Stimulated activated CD4-positive, alpha-beta T cell treated with anti-CD3 and anti-CD28 coated beads, TNF-alpha, amount 100 ng/mL, for 4 hours (primary cell): ENCODE measurements around the gene SSR1.
"Not testable (repeated sequence)": the region's sequence is repeated elsewhere in the genome, so short reads cannot be mapped to it uniquely, and the experiment has no call there.

Experiments used
- DNase-seq, 3 experiments: peaks; one replicate each; pipeline ENCODE4 v3.0.0-alpha.2; 2020; ENCODE audit warnings: low read depth in 3 of 3

The SSR1 gene

GRCh38 chr6:7317538-7317937 is 4.5 kb upstream of the SSR1 start:
- no peak for DNase-seq

GRCh38 chr6:7316658-7317533 is 3.9 kb upstream of the SSR1 start:
- DNase-seq = no peak

GRCh38 chr6:7315948-7316365 is 3.0 kb upstream of the SSR1 start:
- no peak for DNase-seq

GRCh38 chr6:7315087-7315947 is 2.3 kb upstream of the SSR1 start:
- not testable (repeated sequence) for DNase-seq

GRCh38 chr6:7314414-7314813 is 1.4 kb upstream of the SSR1 start:
- no peak for DNase-seq

GRCh38 chr6:7313505-7314165 is 636 bp upstream of the SSR1 start:
- DNase-seq = no peak

GRCh38 chr6:7311917-7312615 is 933 bp downstream of the SSR1 start:
- DNase-seq = no peak

GRCh38 chr6:7311176-7311575 is 1.8 kb downstream of the SSR1 start:
- no peak for DNase-seq

GRCh38 chr6:7309050-7309449 is 3.9 kb downstream of the SSR1 start:
- no peak for DNase-seq

- DNase-seq = no peak
Observed at GRCh38 chr6:7307533-7307932, 5.5 kb downstream of the SSR1 start.

GRCh38 chr6:7304821-7305220 is 8.2 kb downstream of the SSR1 start:
- no peak for DNase-seq

- DNase-seq = no peak
Observed at GRCh38 chr6:7301702-7302101, 11.3 kb downstream of the SSR1 start.

GRCh38 chr6:7300926-7301325 is 12.1 kb downstream of the SSR1 start:
- no peak for DNase-seq

- DNase-seq = no peak
Observed at GRCh38 chr6:7298113-7298512, 14.9 kb downstream of the SSR1 start.

GRCh38 chr6:7296602-7297001 is 16.4 kb downstream of the SSR1 start:
- no peak for DNase-seq

GRCh38 chr6:7295916-7296315 is 17.1 kb downstream of the SSR1 start:
- DNase-seq = no peak

- no peak for DNase-seq
Observed at GRCh38 chr6:7292596-7293255, 20.3 kb downstream of the SSR1 start.

- DNase-seq = no peak
Observed at GRCh38 chr6:7290079-7290478, 22.9 kb downstream of the SSR1 start.

GRCh38 chr6:7285416-7285815 is 27.6 kb downstream of the SSR1 start:
- no peak for DNase-seq

GRCh38 chr6:7283676-7284075 is 29.3 kb downstream of the SSR1 start:
- DNase-seq = no peak
